ENCODE data around the gene PRR20G.

The PRR20G gene

GRCh38 chr3:127262533-127262932 lies 25.3 kb downstream of the PRR20G start:
- no peak for DNase-seq

- DNase-seq: no peak
Measured at GRCh38 chr3:127261925-127262324, 25.9 kb downstream of the PRR20G start.

GRCh38 chr3:127260826-127261555 lies 26.9 kb downstream of the PRR20G start:
- no peak for DNase-seq

GRCh38 chr3:127260416-127260815 lies 27.4 kb downstream of the PRR20G start:
- no peak for DNase-seq

GRCh38 chr3:127259882-127260281 lies 28.0 kb downstream of the PRR20G start:
- DNase-seq: no peak

GRCh38 chr3:127258733-127259132 lies 29.1 kb downstream of the PRR20G start:
- DNase-seq: no peak

- no peak for DNase-seq
Measured at GRCh38 chr3:127257351-127257750, 30.5 kb downstream of the PRR20G start.

GRCh38 chr3:127256733-127257271 lies 31.0 kb downstream of the PRR20G start:
- no peak for DNase-seq

- DNase-seq: no peak
Measured at GRCh38 chr3:127256138-127256537, 31.7 kb downstream of the PRR20G start.

- DNase-seq: no peak
Measured at GRCh38 chr3:127255516-127255915, 32.3 kb downstream of the PRR20G start.

- peak; percentile 14 for DNase-seq
Measured at GRCh38 chr3:127254730-127255129, 33.1 kb downstream of the PRR20G start.

GRCh38 chr3:127254033-127254644 lies 33.7 kb downstream of the PRR20G start:
- DNase-seq: no peak

GRCh38 chr3:127253491-127253890 lies 34.4 kb downstream of the PRR20G start:
- no peak for DNase-seq

- DNase-seq: no peak
Measured at GRCh38 chr3:127252446-127252845, 35.4 kb downstream of the PRR20G start.

GRCh38 chr3:127250032-127250431 lies 37.8 kb downstream of the PRR20G start:
- no peak for DNase-seq

GRCh38 chr3:127247292-127247691 lies 40.6 kb downstream of the PRR20G start:
- no peak for DNase-seq

- DNase-seq: no peak
Measured at GRCh38 chr3:127238602-127239001, 49.2 kb downstream of the PRR20G start.

GRCh38 chr3:127237835-127238234 lies 50.0 kb downstream of the PRR20G start:
- DNase-seq: no peak

- no peak for DNase-seq
Measured at GRCh38 chr3:127235706-127236105, 52.1 kb downstream of the PRR20G start.

GRCh38 chr3:127234778-127235177 lies 53.1 kb downstream of the PRR20G start:
- no peak for DNase-seq
